GM12878 (cell line): ENCODE measurements around the gene TP53I3. TPM values are rescaled to one million over a fixed set of nuclear protein-coding genes. Genes with fewer than 3 reads are reported as not detected.
"Not testable (repeated sequence)": the region's sequence is repeated elsewhere in the genome, so short reads cannot be mapped to it uniquely, and the experiment has no call there.

Source experiments
- ATAC-seq: fragments of 200-7000 bp; cut with Tn5 transposase; 3 replicates; pipeline ENCODE4 v1.9.1; 2020; ENCODE audit warnings: mild to moderate bottlenecking, moderate library complexity
- BruUV-seq: library from RNA; stranded (reverse); fragments of 400-500 nt; replicated peaks from 2 replicates; lab custom pipeline; 2021; lab: Mats Ljungman, UMichigan
- CTCF ChIA-PET: fragments of 300-600 bp; sonication (Branson Sonifier 250); formaldehyde crosslinking; extraction: SDS; loops from one replicate; lab custom pipeline; 2021; ENCODE audit warnings: inconsistent platforms; lab: Yijun Ruan, JAX
- POLR2A ChIA-PET: fragments of 350-600 bp; formaldehyde crosslinking; extraction: SDS; loops from one replicate; lab custom pipeline; 2021; ENCODE audit warnings: inconsistent platforms; lab: Charles Lee
- RAD21 ChIA-PET: fragments of 300-600 bp; sonication (Branson Sonifier 250); formaldehyde crosslinking; loops from one replicate; lab custom pipeline; 2023; ENCODE audit warnings: antibody characterized with exemption; ENCODE audit not compliant: unreplicated experiment; lab: Charles Lee
- SMC1A ChIA-PET: fragments of 300-600 bp; sonication (Branson Sonifier 250); formaldehyde crosslinking; loops from one replicate; lab custom pipeline; 2023; ENCODE audit not compliant: unreplicated experiment, uncharacterized antibody; lab: Charles Lee
- DNase-seq: peaks from one replicate; pipeline ENCODE4 v3.0.0-alpha.2; 2011; ENCODE audit warnings: low read depth, low spot score
- FAIRE-seq: peaks from 3 replicates; lab custom pipeline; 2011; peaks lifted over from hg19 to GRCh38; lab: Jason Lieb, UNC
- H2AFZ ChIP-seq: 2 replicates; pipeline ENCODE4 v1.6.0; 2011; ENCODE audit warnings: low read depth, low read length, control low read depth; ENCODE audit not compliant: control insufficient read depth
- H3K27ac ChIP-seq: 2 replicates; pipeline ENCODE4 v1.5.1; 2011; ENCODE audit warnings: control low read depth; ENCODE audit not compliant: control insufficient read depth, insufficient read depth
- H3K27me3 ChIP-seq, 2 experiments: replicated peaks in 1 of 2; 2 replicates each; pipeline versions ENCODE4 v1.6.0 to v1.6.1; 2011; ENCODE audit warnings: low read length in 1 of 2; ENCODE audit not compliant: control insufficient read depth in 2 of 2, insufficient read depth in 2 of 2
- H3K36me3 ChIP-seq, 2 experiments: 2 replicates each; pipeline ENCODE4 v1.5.1; 2011; ENCODE audit warnings: low read length in 1 of 2; ENCODE audit not compliant: control insufficient read depth in 2 of 2, insufficient read depth in 2 of 2
- H3K4me1 ChIP-seq: 2 replicates; pipeline ENCODE4 v1.6.1; 2011; ENCODE audit warnings: mild to moderate bottlenecking, low read length, moderate library complexity, mixed read lengths; ENCODE audit not compliant: control insufficient read depth, insufficient read depth
- H3K4me2 ChIP-seq: 2 replicates; pipeline ENCODE4 v1.6.0; 2011; ENCODE audit warnings: control low read depth; ENCODE audit not compliant: control insufficient read depth, insufficient read depth
- H3K4me3 ChIP-seq: fragments of 200-600 bp; sonication (generic); 2 replicates; pipeline ENCODE4 v1.5.1; 2016
- H3K79me2 ChIP-seq: 2 replicates; pipeline ENCODE4 v1.6.0; 2011; ENCODE audit warnings: low read length; ENCODE audit not compliant: control insufficient read depth, insufficient read depth
- H3K9ac ChIP-seq: 2 replicates; pipeline ENCODE4 v1.8.0; 2011; ENCODE audit warnings: low read length, control low read depth, mixed read lengths; ENCODE audit not compliant: control insufficient read depth, insufficient read depth
- H3K9me3 ChIP-seq: replicated peaks from 3 replicates; pipeline ENCODE4 v1.5.1; 2011; ENCODE audit warnings: mild to moderate bottlenecking, low read length; ENCODE audit not compliant: control insufficient read depth, insufficient read depth
- H4K20me1 ChIP-seq: 2 replicates; pipeline ENCODE4 v1.6.0; 2011; ENCODE audit not compliant: control insufficient read depth, insufficient read depth
- WGBS: methylation state at CpG from one replicate; pipeline ENCODE4 v1.1.6; 2016; ENCODE audit warnings: low lambda C conversion rate; ENCODE audit not compliant: insufficient replicate concordance, insufficient coverage; ENCODE audit errors: missing lambda C conversion rate; 5-methylcytosine and 5-hydroxymethylcytosine counted together
- in situ Hi-C: fragments of 300-500 bp; cut with MboI; formaldehyde crosslinking; loops from 9 replicates; pipeline ENCODE4 v1.14.3; 2018; ENCODE audit warnings: mixed read lengths
- intact Hi-C: fragments of 100-400 bp; cut with micrococcal nuclease; formaldehyde crosslinking; loops from one replicate; pipeline ENCODE4 v1.14.2; 2022; ENCODE audit not compliant: unreplicated experiment
- polyA plus RNA-seq, 11 experiments: library from polyadenylated mRNA; depleted of rRNA in 4 of 11; unstranded in 6 of 11; stranded (reverse) in 5 of 11; fragments of >200 nt; fragmentation: Nextera tagmentation in 4 of 11; fragmentation: Illumina TruSeq in 1 of 11; extraction: Ambion mirVana in 4 of 11; extraction: Trizol in 1 of 11; gene quantifications; 1 replicate in 1 of 11; 2 replicates in 10 of 11; pipeline versions ENCODE4 v1.2.1 to v1.2.3, GENCODE V29; 2011 to 2016; ENCODE audit warnings: inconsistent platforms in 2 of 11, missing spikeins in 2 of 11, low read depth in 1 of 11
- total RNA-seq, 4 experiments: library from RNA; depleted of rRNA in 3 of 4; stranded (reverse); fragments of >200 nt in 3 of 4; fragmentation: Illumina TruSeq in 1 of 4; extraction: Trizol in 1 of 4; gene quantifications; 2 replicates each; pipeline versions ENCODE4 v1.2.1 to v1.2.3, GENCODE V29; 2013 to 2021

The TP53I3 gene
- total and polyA plus RNA-seq, 10 of the 15 experiments (the other 5 are each of a cell fraction or from before 2014, with no cell fraction given) = 1.4 to 57.4 (median 11.6) TPM

- SMC1A ChIA-PET, H3K4me1 ChIP-seq, H4K20me1 ChIP-seq, H3K4me2 ChIP-seq, FAIRE-seq, H3K9me3 ChIP-seq, H3K27me3 ChIP-seq, POLR2A ChIA-PET, H3K9ac ChIP-seq, RAD21 ChIA-PET, H3K4me3 ChIP-seq, BruUV-seq, H2AFZ ChIP-seq, in situ Hi-C loops, H3K27ac ChIP-seq, CTCF ChIA-PET, H3K79me2 ChIP-seq, ATAC-seq, DNase-seq, H3K36me3 ChIP-seq, intact Hi-C loops: not testable (repeated sequence)
- WGBS = 90% methylated on average over 2 of the region's 2 CpGs
Measured at GRCh38 chr2:24100732-24101131, 16.1 kb upstream of the TP53I3 start.

DNA sequence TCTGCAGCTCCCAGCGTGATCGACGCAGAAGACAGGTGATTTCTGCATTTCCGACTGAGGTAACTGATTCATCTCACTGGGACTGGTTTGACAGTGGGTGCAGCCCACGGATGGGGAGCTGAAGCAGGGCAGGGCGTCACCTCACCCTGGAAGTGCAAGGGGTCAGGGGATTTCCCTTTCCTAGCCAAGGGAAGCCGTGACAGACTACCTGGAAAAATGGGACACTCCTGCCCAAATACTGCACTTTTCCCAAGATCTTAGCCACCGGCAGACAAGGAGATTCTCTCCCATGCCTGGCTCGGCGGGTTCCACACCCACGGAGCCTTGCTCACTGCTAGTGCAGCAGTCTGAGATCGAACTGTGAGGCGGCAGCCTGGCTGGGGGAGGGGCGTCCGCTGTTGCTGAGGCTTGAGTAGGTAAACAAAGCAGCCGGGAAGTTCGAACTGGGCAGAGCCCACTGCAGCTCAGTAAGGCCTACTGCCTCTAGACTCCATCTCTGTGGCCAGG lies 10.6 kb upstream of the TP53I3 start:
- DNase-seq, H3K4me1 ChIP-seq, H3K27ac ChIP-seq, intact Hi-C loops, H2AFZ ChIP-seq, H4K20me1 ChIP-seq, BruUV-seq, in situ Hi-C loops, H3K36me3 ChIP-seq, H3K9me3 ChIP-seq, RAD21 ChIA-PET, CTCF ChIA-PET, POLR2A ChIA-PET, H3K4me3 ChIP-seq, H3K27me3 ChIP-seq, H3K4me2 ChIP-seq, ATAC-seq, H3K79me2 ChIP-seq, FAIRE-seq, H3K9ac ChIP-seq: not testable (repeated sequence)
- SMC1A ChIA-PET = interaction anchor here (1.2 kb wide), 1 partner anchor 27 kb away, joined by 3 read pairs; the partner anchor contains the start of gene PFN4
- 95% methylated on average over 17 of the region's 17 CpGs for WGBS

DNA sequence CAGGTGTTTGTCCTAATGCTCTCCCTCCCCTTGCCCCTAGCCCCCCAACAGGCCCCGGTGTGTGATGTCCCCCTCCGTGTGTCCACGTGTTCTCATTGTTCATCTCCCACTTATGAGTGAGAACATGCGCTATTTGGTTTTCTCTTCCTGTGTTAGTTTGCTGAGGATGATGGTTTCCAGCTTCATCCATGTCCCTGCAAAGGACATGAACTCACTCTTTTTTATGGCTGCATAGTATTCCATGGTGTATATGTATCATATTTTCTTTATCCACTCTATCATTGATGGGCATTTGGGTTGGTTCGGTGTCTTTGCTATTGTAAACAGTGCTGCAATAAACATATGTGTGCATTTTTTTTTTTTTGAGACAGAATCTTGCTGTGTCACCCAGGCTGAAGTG lies 8.6 kb upstream of the TP53I3 start:
- H3K79me2 ChIP-seq, H3K4me1 ChIP-seq, H3K9ac ChIP-seq, RAD21 ChIA-PET, FAIRE-seq, H3K27me3 ChIP-seq, CTCF ChIA-PET, H3K9me3 ChIP-seq, H3K27ac ChIP-seq, BruUV-seq, H4K20me1 ChIP-seq, H3K4me3 ChIP-seq, DNase-seq, in situ Hi-C loops, H3K4me2 ChIP-seq, H2AFZ ChIP-seq, H3K36me3 ChIP-seq, ATAC-seq, SMC1A ChIA-PET, intact Hi-C loops: not testable (repeated sequence)
- POLR2A ChIA-PET = interaction anchor here (1.0 kb wide), 1 partner anchor 30 kb away, joined by 5 read pairs; the partner anchor contains the start of gene PFN4
- WGBS = 96% methylated on average over 2 of the region's 5 CpGs
